Measurements from ENCODE around the gene TCHHL1. TPM values are rescaled to one million over a fixed set of nuclear protein-coding genes. Genes with fewer than 3 reads are reported as not detected.

Gene TCHHL1
- total and polyA plus RNA-seq, 8 donors = 0.18 TPM; not detected in 7

DNA sequence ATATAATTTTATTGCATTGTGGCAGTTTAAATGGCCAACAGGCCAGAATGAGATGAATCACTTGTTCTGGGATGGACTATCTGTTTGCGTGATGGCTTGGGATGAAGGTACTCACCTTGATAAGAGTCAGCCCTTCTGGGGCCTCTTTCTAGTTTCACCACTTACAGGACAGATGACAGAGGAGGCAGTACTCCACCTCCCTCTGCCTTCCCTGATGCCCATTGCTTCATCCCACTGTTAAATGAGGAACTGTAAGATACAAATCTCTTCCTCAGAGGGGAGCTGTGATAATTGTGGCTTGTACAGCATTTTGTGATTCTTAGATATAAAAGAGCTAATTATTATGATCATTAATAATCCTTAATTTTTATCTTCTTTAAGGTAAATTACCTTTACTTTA lies 30.1 kb upstream of the TCHHL1 start:
- Histone ChIP-seq H3K9me3 (peaks cover 0 to under 1% (median 0%) of the 10 kb centered on the region in 4 donors), H3K4me3 (no peak overlapping the region), H3K27me3 (peaks cover 4 to 71% (median 20%) of the 10 kb centered on the region in 3 donors), H3K27ac (no peak overlapping the region), H3K4me1 (no peaks in the 10 kb centered on the region), H3K36me3 (no peaks in the 10 kb centered on the region)
- DNase-seq = no peak
- 79 to 95% (median 84%) methylated on average over 1 of the region's 1 CpG for WGBS, 5 donors
- intact Hi-C loops (cut with DNase I; ENCODE audit: low total_unique reads) = no loop called here
- no peak for TF ChIP-seq POLR2A (IDR thresholded peaks at IDR 0.05)
- TF ChIP-seq, protein P1, sequence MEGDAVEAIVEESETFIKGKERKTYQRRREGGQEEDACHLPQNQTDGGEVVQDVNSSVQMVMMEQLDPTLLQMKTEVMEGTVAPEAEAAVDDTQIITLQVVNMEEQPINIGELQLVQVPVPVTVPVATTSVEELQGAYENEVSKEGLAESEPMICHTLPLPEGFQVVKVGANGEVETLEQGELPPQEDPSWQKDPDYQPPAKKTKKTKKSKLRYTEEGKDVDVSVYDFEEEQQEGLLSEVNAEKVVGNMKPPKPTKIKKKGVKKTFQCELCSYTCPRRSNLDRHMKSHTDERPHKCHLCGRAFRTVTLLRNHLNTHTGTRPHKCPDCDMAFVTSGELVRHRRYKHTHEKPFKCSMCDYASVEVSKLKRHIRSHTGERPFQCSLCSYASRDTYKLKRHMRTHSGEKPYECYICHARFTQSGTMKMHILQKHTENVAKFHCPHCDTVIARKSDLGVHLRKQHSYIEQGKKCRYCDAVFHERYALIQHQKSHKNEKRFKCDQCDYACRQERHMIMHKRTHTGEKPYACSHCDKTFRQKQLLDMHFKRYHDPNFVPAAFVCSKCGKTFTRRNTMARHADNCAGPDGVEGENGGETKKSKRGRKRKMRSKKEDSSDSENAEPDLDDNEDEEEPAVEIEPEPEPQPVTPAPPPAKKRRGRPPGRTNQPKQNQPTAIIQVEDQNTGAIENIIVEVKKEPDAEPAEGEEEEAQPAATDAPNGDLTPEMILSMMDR (IDR thresholded peaks at IDR 0.05) = no peak
- no peak for TF ChIP-seq EP300 (IDR thresholded peaks at IDR 0.05)
- no peak for TF ChIP-seq POLR2AphosphoS5 (IDR thresholded peaks at IDR 0.05)

DNA sequence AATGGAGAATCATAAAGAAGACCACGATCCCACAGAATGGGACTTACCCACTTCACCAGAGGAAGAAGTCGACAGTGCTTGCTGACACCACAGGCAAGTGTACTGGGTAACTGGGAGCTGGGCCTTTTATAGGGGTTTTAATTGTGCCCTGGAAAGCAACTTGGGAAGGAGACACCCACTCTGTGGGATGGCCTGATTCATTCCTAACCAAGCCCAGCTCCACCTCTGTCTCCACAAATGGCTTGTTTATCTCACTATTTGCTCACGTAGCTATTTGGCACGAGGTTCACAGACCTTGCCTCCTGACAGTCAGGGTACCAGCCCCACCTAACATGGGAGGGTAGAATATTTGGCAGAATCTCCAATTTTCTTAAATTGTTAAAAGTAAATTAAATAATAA lies 26.5 kb upstream of the TCHHL1 start, which contains the start of gene TCHH:
TCHH (minus strand) TSS at position 101 of the 400 bp plus-strand sequence. CDS start 1,364 bp downstream, outside the sequence.
- Histone ChIP-seq H3K27me3 (peaks cover 14 to 87% (median 56%) of the 10 kb centered on the region in 3 donors), H3K36me3 (no peaks in the 10 kb centered on the region), H3K9me3 (peaks cover 0 to 3% (median 0%) of the 10 kb centered on the region in 4 donors), H3K27ac (no peak within 1 kb of the TSS), H3K4me3 (no peak within 1 kb of the TSS), H3K4me1 (peaks cover 23 to 26% (median 25%) of the 10 kb centered on the region in 4 donors)
- intact Hi-C loops (cut with DNase I; ENCODE audit: low total_unique reads) = no loop called here
- no peak for DNase-seq
- TF ChIP-seq, protein P1 (IDR thresholded peaks at IDR 0.05) = no peak
- TF ChIP-seq POLR2A (IDR thresholded peaks at IDR 0.05) = no peak
- TF ChIP-seq EP300 (IDR thresholded peaks at IDR 0.05) = no peak
- no peak for TF ChIP-seq POLR2AphosphoS5 (IDR thresholded peaks at IDR 0.05)
- WGBS, 5 donors = 45 to 52% (median 50%) methylated on average over 4 of the region's 4 CpGs

DNA sequence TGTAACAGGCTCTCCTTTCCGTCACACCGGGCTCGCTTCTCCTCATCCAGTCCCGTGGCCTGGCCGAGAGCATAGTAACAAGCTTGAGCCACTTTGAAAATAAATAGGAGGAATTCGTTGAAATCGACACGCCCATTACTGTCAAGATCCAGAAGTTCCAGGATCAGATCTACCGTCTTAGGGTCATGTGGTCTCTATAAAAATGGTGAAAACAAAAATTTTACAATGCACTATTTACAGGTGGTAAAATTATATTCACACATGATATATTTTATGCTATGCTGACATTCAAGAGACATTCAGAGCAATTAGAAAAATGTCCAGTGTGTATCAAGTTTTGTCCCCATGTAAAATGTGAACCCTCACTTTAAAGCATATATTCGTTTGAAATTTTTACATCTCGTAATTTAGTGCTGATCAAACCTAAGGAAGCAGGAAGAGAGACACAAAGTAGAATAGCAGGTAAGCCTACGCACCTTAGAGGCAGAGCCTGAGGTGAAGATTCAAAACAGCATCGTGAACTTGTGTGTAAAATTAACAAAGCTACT lies 24.1 kb upstream of the TCHHL1 start:
- Histone ChIP-seq H3K36me3 (no peaks in the 10 kb centered on the region), H3K9me3 (peaks cover 9 to 15% (median 11%) of the 10 kb centered on the region in 4 donors), H3K4me3 (peak overlapping the region in 2 of 4 donors; percentile 64 to 65), H3K27ac (no peak overlapping the region), H3K27me3 (peaks cover 31 to 94% (median 80%) of the 10 kb centered on the region in 3 donors), H3K4me1 (peaks cover 33 to 50% (median 43%) of the 10 kb centered on the region in 4 donors)
- TF ChIP-seq EP300 (IDR thresholded peaks at IDR 0.05) (no peak), POLR2A (IDR thresholded peaks at IDR 0.05) (no peak), POLR2AphosphoS5 (IDR thresholded peaks at IDR 0.05) (no peak)
- TF ChIP-seq, protein P1 (IDR thresholded peaks at IDR 0.05) = no peak
- intact Hi-C loops (cut with DNase I; ENCODE audit: low total_unique reads) = no loop called here
- WGBS, 5 donors = 18 to 28% (median 22%) methylated on average over 13 of the region's 13 CpGs
- no peak for DNase-seq

- H3K4me3 ChIP-seq = peak overlapping the region; percentile 42 to 65 (median 53)
- H3K27ac ChIP-seq = no peak overlapping the region
- H3K36me3 ChIP-seq = no peaks in the 10 kb centered on the region
- peaks cover 36 to 100% (median 86%) of the 10 kb centered on the region in 3 donors for H3K27me3 ChIP-seq
- TF ChIP-seq POLR2AphosphoS5 (IDR thresholded peaks at IDR 0.05) = no peak
- TF ChIP-seq, protein P1 (IDR thresholded peaks at IDR 0.05) = no peak
- no peak for TF ChIP-seq POLR2A (IDR thresholded peaks at IDR 0.05)
- H3K4me1 ChIP-seq = peaks cover 33 to 57% (median 45%) of the 10 kb centered on the region in 4 donors
- WGBS, 5 donors = 2 to 4% (median 3%) methylated on average over 51 to 53 of the region's 53 CpGs
- intact Hi-C loops (cut with DNase I; ENCODE audit: low total_unique reads) = no loop called here
- peak in 1 of 2 donors; percentile 40 for DNase-seq
- peaks cover 12 to 22% (median 18%) of the 10 kb centered on the region in 4 donors for H3K9me3 ChIP-seq
Measured at GRCh38 chr1:152112101-152112884, 23.4 kb upstream of the TCHHL1 start.
